HG02938 (cell line): ENCODE data around the gene HIC1.

Experiments used
- ATAC-seq: cut with Tn5 transposase; IDR thresholded peaks from one replicate; pipeline ENCODE4 v1.9.1; 2021; ENCODE audit warnings: mild to moderate bottlenecking, moderate library complexity; ENCODE audit not compliant: unreplicated experiment

Gene HIC1

GRCh38 chr17:2075336-2076086, 20.6 kb downstream of the HIC1 start:
- no peak for ATAC-seq

GRCh38 chr17:2076087-2076984, 21.4 kb downstream of the HIC1 start:
- ATAC-seq = no peak

- no peak for ATAC-seq
Measured at GRCh38 chr17:2077040-2077439, 22.1 kb downstream of the HIC1 start.

GRCh38 chr17:2081564-2081963, 26.7 kb downstream of the HIC1 start:
- no peak for ATAC-seq

- no peak for ATAC-seq
Measured at GRCh38 chr17:2082003-2082781, 27.3 kb downstream of the HIC1 start.

GRCh38 chr17:2083613-2084035, 28.7 kb downstream of the HIC1 start:
- no peak for ATAC-seq

GRCh38 chr17:2084036-2084765, 29.3 kb downstream of the HIC1 start:
- ATAC-seq = no peak

- no peak for ATAC-seq
Measured at GRCh38 chr17:2084766-2085647, 30.1 kb downstream of the HIC1 start.

GRCh38 chr17:2085648-2085949, 30.7 kb downstream of the HIC1 start:
- ATAC-seq = no peak

GRCh38 chr17:2086306-2086705, 31.4 kb downstream of the HIC1 start:
- ATAC-seq = no peak

GRCh38 chr17:2087597-2088211, 32.8 kb downstream of the HIC1 start:
- peak; percentile 36 for ATAC-seq

- peak; percentile 17 for ATAC-seq
Measured at GRCh38 chr17:2089021-2089422, 34.1 kb downstream of the HIC1 start.

GRCh38 chr17:2090210-2090641, 35.3 kb downstream of the HIC1 start:
- ATAC-seq = no peak

- ATAC-seq = no peak
Measured at GRCh38 chr17:2090804-2091534, 36.1 kb downstream of the HIC1 start.

- no peak for ATAC-seq
Measured at GRCh38 chr17:2092253-2092652, 37.4 kb downstream of the HIC1 start.

GRCh38 chr17:2093349-2093748, 38.4 kb downstream of the HIC1 start:
- no peak for ATAC-seq

GRCh38 chr17:2094891-2095535, 40.1 kb downstream of the HIC1 start:
- ATAC-seq = no peak

GRCh38 chr17:2095536-2095910, 40.6 kb downstream of the HIC1 start:
- ATAC-seq = no peak
